Panc1 (cell line): ENCODE results near the gene ZC3H15. TPM values are rescaled to one million over a fixed set of nuclear protein-coding genes. Genes with fewer than 3 reads are reported as not detected.

Experiments used
- ATAC-seq: fragments of 200-7000 bp; cut with Tn5 transposase; 2 replicates; pipeline ENCODE4 v1.9.1; 2020; ENCODE audit warnings: mild to moderate bottlenecking, moderate library complexity
- BruUV-seq: library from RNA; stranded (reverse); fragments of 400-500 nt; replicated peaks from 2 replicates; lab custom pipeline; 2021; lab: Mats Ljungman, UMichigan
- CTCF ChIA-PET: fragments of 300-600 bp; sonication (Branson Sonifier 250); formaldehyde crosslinking; loops from one replicate; lab custom pipeline; 2022; ENCODE audit warnings: antibody characterized with exemption; lab: Charles Lee
- POLR2A ChIA-PET: fragments of 300-600 bp; sonication (Branson Sonifier 250); formaldehyde crosslinking; loops from one replicate; lab custom pipeline; 2022; ENCODE audit warnings: antibody characterized with exemption; lab: Charles Lee
- DNase-seq: peaks from one replicate; pipeline ENCODE4 v3.0.0-alpha.2; 2010; ENCODE audit warnings: low read depth, low spot score
- H3K27ac ChIP-seq: 2 replicates; pipeline ENCODE4 v1.5.1; 2011; ENCODE audit warnings: mild to moderate bottlenecking, low read length, inconsistent platforms
- H3K27me3 ChIP-seq: fragments of 200-500 bp; sonication (Bioruptor generic); 2 replicates; pipeline ENCODE4 v1.6.0; 2014; ENCODE audit warnings: low read length, inconsistent platforms; ENCODE audit not compliant: control insufficient read depth, insufficient read depth
- H3K36me3 ChIP-seq: fragments of 200-500 bp; sonication (Bioruptor generic); 2 replicates; pipeline ENCODE4 v1.5.1; 2014; ENCODE audit warnings: inconsistent platforms, mild to moderate bottlenecking, low read length, moderate library complexity; ENCODE audit not compliant: control insufficient read depth, insufficient read depth
- H3K4me1 ChIP-seq: 2 replicates; pipeline ENCODE4 v1.5.1; 2011; ENCODE audit warnings: inconsistent platforms, mild to moderate bottlenecking, low read length, moderate library complexity; ENCODE audit not compliant: control insufficient read depth, insufficient read depth
- H3K4me3 ChIP-seq, 2 experiments: 2 replicates each; pipeline ENCODE4 v1.5.1; 2011 to 2012; ENCODE audit warnings: low read depth in 2 of 2, low read length in 2 of 2, mild to moderate bottlenecking in 2 of 2, inconsistent platforms in 1 of 2, moderate library complexity in 1 of 2
- H3K9me3 ChIP-seq: fragments of 200-500 bp; sonication (Bioruptor generic); 2 replicates; pipeline ENCODE4 v1.5.1; 2014; ENCODE audit warnings: low read depth, mild to moderate bottlenecking, inconsistent platforms, low read length, moderate library complexity; ENCODE audit not compliant: control insufficient read depth, insufficient read depth
- CTCF ChIP-seq: fragments of 450-650 bp; IDR thresholded peaks from 2 replicates; pipeline ENCODE4 v1.5.1; 2017; ENCODE audit warnings: mild to moderate bottlenecking
- POLR2AphosphoS5 ChIP-seq: IDR thresholded peaks from 2 replicates; pipeline ENCODE4 v1.6.1; 2012; ENCODE audit warnings: mild to moderate bottlenecking, low read depth, low read length, moderate library complexity
- REST ChIP-seq, 2 experiments: IDR thresholded peaks; 2 replicates each; pipeline ENCODE4 v1.6.1; 2011 to 2012; ENCODE audit warnings: low read depth in 2 of 2, control low read depth in 1 of 2, low read length in 1 of 2, mild to moderate bottlenecking in 1 of 2, moderate library complexity in 1 of 2; ENCODE audit not compliant: insufficient read depth in 1 of 2
- SIN3A ChIP-seq: IDR thresholded peaks from 2 replicates; pipeline ENCODE4 v1.6.1; 2012; ENCODE audit warnings: low read depth, mild to moderate bottlenecking, low read length, moderate library complexity, borderline replicate concordance; ENCODE audit not compliant: insufficient read depth
- TCF7L2 ChIP-seq: IDR thresholded peaks from 2 replicates; pipeline ENCODE4 v1.6.1; 2011; ENCODE audit warnings: mild to moderate bottlenecking, low read depth, low read length, inconsistent platforms
- in situ Hi-C: cut with HindIII; loops from 2 replicates; pipeline ENCODE4 v1.10.0; 2016; ENCODE audit warnings: low sequenced_read_pairs, low pct_unique_long_range_greater_than_20kb
- intact Hi-C: fragments of 100-400 bp; cut with micrococcal nuclease; formaldehyde crosslinking; loops from one replicate; pipeline ENCODE4 v1.10.0; 2022; ENCODE audit not compliant: unreplicated experiment
- total RNA-seq: library from RNA; stranded (reverse); gene quantifications from one replicate; pipeline ENCODE4 v1.2.1, GENCODE V29; 2021; ENCODE audit not compliant: unreplicated experiment

Gene ZC3H15
- total RNA-seq, 1 experiment from 2014 or later: 72.8 TPM

- Histone ChIP-seq H3K4me3 (no peak overlapping the region), H3K27ac (peak overlapping the region; percentile 62; the same call in 1 of the 2 replicates), H3K4me1 (peaks cover 34% of the 10 kb centered on the region), H3K27me3 (no peaks in the 10 kb centered on the region), H3K36me3 (no peaks in the 10 kb centered on the region), H3K9me3 (no peaks in the 10 kb centered on the region)
- TF ChIP-seq SIN3A (no peak), CTCF (no peak)
- ATAC-seq (no peak), DNase-seq (no peak)
- no TSS peak for BruUV-seq
- POLR2A ChIA-PET: no interaction called here
- CTCF ChIA-PET: no interaction called here
- intact Hi-C loops: no loop called here
- in situ Hi-C loops: no loop called here
These were observed 55.9 kb downstream of the ZC3H15 start for GRCh38 chr2:186542002-186542401.

GRCh38 chr2:186543561-186544131 lies 57.6 kb downstream of the ZC3H15 start:
- TF ChIP-seq POLR2AphosphoS5 (no peak), CTCF (no peak), REST (IDR thresholded peaks at IDR 0.05; ENCODE audit: insufficient read depth in 1 of 2, low read depth in 2 of 2, low read length in 1 of 2) (no peak), SIN3A (no peak), TCF7L2 (no peak)
- no TSS peak for BruUV-seq
- Histone ChIP-seq H3K4me1 (peaks cover 34% of the 10 kb centered on the region), H3K36me3 (no peaks in the 10 kb centered on the region), H3K27me3 (no peaks in the 10 kb centered on the region), H3K27ac (peak overlapping the region; percentile 93), H3K9me3 (no peaks in the 10 kb centered on the region), H3K4me3 (peak overlapping the region in 1 of 2 experiments; percentile 14; a peak in 1 of 4 replicates)
- DNase-seq (peak; percentile 10), ATAC-seq (no peak; the same call in 1 of the 2 replicates)
- intact Hi-C loops (no loop called here), in situ Hi-C loops (no loop called here)
- CTCF ChIA-PET: no interaction called here
- POLR2A ChIA-PET: no interaction called here
